Hepatic stellate cell (primary cell): Measurements from ENCODE around the gene FIGNL1.
"Not testable (repeated sequence)": the region's sequence is repeated elsewhere in the genome, so short reads cannot be mapped to it uniquely, and the experiment has no call there.

Source experiments
- DNase-seq: peaks from one replicate; pipeline ENCODE4 v3.0.0; 2011; ENCODE audit warnings: low spot score

Gene FIGNL1

DNA sequence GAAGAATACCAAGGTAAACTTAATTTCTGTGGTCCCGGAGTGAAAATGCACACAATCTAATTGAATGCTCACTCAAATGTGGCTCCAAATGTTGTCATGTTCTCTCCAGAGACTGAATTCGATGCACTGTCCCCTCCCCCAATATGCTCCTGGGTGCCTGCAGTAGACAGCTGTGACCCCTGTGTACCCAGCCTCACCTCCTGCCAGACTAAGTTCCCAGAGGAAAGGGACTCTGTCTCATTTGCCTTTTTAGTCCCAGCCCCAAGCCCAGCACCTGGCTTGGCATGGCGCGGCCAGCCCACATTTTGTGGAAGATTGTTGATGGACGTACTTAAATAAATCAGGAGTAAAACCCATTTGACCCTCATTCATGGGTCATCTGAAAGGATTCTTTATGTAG lies 21.8 kb upstream of the FIGNL1 start:
- DNase-seq = no peak

DNA sequence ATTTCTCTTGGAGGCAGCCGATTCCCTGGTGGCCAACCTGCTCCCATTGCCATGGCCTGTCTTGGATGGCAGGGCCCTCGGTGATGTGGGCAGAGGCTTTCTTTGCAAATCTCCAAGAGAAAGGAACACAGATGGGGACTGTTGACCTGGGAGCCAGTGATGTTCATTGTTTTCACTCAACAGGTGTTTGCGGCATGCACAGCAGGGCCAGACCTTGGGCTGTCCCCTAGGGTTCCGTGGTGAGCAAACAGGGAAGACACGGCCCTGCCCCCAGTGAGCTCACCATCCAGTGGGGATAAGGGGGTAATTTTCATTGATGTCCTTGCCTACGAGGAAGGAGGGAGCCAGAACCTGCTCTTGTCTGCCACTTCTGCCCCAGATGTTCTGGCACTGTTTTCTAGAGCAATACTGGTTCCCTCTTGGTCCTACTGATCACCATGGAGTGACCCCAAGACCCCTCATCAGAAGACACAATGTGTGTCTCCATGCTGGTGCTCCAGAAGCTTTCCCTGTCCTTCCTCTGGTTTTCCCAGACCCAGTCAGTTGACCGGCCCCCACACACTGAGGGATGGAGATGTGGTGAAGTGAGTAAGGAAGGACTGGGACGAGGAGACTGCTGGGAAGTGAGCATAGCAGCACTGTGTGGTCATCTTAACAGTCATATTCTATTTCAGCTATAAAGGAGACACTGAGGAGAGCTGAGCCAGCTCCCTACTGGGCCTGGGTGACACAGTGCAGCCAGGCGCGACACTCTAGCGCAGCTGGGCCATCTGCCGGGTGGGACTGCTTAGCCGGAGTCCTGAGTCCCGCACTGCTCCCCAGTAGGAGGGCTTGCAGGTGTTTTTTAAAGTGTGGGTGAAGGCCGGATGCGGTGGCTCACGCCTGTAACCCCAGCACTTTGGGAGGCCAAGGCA lies 20.4 kb upstream of the FIGNL1 start:
- DNase-seq = no peak

DNA sequence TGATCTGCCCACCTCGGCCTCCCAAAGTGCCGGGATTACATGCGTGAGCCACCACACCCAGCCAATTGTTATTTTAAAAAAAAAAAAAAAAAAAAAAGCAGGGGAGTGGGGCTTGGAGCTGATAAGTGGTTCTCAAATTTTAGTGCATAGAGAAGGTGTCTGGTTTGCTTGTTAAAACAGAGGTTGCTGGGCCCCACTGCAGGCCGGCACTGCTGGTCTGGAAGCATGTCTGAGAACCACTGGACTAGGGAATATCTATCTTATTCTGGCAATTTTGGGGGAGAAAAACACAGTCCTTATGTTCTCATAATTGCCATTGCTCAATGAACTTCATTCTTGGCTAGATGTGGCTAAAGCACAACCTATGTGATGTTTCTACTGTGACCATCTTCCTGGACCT lies 19.0 kb upstream of the FIGNL1 start:
- DNase-seq = no peak

DNA sequence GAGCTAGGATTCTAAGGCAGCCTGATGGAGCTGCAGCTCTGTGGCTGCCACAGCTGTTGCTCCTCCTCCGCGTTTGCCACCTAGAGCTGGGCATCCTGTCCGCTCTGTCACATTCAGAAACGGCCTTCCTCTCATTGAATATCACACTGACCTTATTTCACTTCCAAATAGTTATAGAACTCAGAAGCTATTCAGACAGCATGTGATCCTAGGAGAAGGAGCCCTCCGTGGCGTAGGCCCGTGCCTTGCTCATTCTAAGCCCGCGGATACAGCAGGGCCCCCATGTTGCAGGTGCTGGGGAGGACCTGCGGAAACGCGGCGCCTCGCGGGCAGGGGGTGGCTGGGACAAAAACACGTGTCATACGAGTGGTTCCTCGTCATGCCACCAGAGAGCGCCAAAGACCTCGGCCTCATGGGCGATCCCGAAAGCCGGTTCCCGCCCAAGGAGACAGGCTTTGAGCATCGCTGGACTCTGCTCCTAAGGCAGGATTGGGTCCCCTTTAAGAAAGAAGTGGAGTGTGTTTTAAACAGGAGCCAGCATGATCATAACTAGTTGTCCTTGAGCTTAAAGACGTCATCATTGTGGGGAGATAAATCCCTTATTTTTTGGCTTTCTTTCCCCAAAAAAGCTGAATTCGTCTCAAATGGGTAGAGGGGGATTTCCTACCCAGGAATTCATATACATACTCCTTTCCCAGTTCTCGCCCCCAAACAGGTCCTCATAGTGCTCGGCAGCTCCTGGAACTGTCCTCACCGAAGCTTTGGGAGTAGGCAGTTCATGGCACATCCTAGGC lies 17.9 kb upstream of the FIGNL1 start:
- DNase-seq = peak; percentile 72

DNA sequence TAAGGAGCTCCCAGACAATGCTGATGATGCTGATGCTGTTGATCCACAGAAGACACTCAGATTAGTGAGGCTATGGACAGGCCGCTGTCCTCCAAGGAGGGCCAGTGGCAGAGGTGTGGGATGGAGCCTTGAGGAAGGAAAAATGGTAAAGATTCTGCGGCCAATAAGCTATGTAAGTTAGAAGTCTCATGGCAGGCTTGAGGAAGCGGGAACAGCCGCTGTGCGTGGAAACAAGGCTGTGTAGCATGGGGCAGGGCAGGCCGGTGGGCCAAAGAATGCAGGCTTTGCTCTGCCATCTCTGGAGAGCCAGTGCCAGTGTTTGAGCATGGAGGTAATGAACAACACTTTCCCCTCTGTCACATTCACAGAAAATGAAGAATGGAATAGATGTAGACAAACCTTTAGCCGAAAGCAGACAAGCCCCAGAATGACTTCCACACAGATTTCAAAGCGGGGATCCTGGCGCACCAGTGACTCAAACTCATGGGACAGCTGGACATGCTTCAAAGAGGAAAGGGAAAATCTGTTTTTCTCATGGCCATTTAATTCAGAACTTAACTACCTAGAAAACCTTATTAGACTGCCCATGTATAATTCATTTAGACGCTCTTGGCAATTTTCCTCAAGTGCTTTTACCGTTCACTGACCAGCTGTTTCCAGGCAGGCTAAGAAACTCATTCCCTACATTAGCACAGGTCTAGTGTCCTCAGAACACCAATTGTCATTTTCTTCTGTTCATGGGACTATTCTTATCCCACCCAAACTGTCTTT lies 16.9 kb upstream of the FIGNL1 start:
- no peak for DNase-seq

DNA sequence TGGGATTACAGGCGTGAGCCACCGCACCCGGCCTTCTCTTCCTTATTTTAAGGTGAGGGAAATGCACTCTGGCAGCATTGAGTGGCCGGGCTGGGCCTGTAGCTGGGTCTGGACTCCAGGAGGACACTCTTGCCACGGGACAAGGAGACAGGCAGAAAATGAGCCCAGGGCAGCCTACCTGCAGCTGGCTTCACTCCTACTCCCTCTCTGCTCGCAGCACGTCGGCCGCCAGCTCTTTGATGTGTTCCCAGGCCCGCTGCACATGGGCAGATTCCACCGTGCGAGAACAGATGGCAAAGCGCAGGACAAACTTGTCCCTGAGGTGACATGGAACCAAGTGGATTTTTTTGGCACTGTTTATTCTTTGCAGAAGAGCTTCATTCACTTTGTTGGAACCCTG lies 12.9 kb upstream of the FIGNL1 start:
- DNase-seq = no peak

DNA sequence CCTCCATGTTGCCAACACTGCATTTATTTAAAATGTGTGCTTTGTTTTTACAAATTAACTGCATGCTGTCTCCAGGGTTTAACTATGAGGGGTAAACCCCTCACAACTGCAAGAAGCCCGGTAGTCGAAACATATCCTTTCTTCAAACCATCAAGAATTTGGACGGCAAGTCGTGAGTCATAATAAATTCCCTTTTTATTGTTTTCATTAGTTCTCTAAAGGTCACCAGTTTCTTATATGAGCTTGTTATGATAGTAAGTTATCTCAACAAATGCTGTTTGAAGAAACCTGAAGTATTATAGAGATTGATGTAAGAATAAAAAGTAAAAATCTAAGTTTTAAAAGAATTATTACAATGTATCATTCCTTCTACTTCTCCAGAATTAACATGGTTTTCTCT lies 12.2 kb upstream of the FIGNL1 start:
- DNase-seq = no peak

DNA sequence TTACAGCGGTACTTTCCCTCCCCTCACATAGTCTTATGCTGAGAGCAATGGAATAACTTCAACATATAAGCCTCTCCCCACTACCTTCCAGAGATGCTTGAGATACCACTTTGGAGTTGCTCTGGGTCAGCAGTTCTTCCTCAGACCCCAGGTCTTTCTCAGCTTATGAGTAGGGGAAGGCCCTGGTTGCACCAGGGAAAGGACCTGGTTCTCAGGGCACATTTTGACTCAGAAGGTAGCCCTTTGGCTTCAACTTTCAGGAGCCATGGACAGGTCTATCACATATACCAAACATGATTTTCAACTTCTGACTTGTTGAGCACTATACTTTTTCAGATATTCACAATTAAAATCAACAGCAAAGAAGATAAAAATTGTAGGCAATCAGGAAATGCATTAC lies 11.5 kb upstream of the FIGNL1 start:
- no peak for DNase-seq

DNA sequence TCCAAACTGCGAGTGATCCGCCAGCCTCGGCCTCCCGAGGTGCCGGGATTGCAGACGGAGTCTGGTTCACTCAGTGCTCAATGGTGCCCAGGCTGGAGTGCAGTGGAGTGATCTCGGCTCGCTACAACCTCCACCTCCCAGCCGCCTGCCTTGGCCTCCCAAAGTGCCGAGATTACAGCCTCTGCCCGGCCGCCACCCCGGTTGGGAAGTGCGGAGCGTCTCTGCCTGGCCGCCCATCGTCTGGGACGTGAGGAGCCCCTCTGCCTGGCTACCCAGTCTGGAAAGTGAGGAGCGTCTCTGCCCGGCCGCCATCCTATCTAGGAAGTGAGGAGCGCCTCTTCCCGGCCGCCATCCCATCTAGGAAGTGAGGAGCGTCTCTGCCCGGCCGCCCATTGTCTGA lies 9.0 kb upstream of the FIGNL1 start:
- not testable (repeated sequence) for DNase-seq

DNA sequence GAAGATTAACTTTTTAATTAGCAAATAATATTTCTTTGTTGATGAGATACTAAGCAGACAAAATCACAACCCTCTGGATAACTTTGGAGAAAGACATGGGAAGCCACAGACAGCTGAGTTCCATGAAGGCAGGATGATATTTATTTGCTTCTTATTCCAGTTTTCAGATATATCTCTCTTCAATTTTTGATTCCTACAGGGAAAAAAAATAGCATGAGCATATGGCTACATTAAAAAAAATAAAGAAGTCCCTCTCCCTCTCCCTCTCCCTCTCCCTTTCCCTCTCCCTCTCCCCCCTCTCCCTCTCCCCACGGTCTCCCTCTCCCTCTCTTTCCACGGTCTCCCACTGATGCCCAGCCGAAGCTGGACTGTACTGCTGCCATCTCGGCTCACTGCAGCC lies 8.5 kb upstream of the FIGNL1 start:
- DNase-seq = not testable (repeated sequence)

DNA sequence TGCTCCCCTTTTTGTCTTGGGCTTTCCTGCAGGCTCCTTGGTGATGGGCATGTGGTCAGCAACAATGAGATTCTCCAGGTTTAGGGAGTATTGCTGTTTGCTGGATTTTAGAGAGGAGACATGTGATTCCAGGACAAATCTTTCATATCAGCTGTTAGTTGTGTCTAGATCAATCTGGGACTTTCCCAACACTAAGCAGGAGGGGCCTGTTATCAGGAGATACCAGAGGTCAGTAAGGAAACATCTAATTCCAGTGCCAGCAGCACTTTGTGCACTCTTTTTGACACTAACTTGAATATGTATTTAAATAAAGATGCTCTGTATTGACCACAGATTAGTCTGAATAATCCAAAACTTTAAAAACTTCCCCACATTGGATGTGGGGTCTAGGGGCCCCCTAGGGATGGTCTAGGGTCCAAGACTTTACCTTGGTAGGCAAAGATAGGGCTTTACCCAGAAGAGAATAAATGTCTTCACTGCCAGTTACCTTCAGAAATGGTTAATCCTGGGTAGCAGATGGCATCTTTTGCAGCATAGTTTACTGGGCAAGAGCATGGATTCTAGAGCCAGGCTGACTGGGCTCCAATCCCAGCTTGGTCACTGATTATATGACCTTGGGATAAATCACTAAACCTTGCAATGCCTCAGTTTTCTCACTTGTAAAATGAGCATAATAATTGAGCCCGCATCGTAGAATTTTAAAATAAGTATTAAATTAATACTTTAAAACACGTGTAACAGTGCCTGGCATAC lies 6.4 kb upstream of the FIGNL1 start:
- DNase-seq = no peak

DNA sequence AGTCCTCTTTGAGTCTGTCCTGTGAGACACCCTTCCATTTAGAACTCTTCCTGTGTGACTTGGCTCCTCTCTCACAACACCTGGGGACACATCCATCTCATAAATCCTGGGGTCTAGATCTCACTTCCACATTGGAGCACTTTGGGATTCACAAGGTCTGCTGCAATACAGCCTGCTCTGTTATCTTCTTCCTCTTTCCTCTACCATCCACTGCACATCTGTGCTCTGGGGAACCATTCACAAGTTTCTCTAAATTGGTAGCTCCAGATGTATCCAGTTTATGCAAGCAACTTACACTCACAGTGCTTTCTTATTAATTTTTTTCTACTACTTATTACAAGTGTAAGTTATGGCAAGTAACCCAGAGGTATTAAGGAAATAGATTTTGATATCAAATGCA lies 5.5 kb upstream of the FIGNL1 start:
- no peak for DNase-seq

DNA sequence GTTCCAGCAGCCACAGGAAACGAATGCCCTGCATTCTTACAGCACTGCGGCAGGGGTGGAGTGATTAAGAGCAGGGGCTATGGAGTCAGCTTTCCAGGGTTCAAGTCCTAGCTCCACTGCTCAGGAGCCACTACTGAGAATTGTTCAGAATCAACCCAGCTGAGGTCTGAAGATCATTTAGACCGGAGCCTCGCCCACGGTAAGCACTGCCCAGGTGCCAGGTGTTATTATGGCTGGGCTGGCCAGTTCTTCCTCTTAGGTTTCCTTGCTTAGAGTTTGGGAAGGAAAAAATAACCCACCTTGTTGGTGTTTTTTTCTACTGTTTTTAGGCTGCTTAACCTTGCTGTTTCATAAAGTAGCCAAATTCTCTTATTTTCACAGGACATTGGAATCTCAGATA lies 4.8 kb upstream of the FIGNL1 start:
- no peak for DNase-seq

DNA sequence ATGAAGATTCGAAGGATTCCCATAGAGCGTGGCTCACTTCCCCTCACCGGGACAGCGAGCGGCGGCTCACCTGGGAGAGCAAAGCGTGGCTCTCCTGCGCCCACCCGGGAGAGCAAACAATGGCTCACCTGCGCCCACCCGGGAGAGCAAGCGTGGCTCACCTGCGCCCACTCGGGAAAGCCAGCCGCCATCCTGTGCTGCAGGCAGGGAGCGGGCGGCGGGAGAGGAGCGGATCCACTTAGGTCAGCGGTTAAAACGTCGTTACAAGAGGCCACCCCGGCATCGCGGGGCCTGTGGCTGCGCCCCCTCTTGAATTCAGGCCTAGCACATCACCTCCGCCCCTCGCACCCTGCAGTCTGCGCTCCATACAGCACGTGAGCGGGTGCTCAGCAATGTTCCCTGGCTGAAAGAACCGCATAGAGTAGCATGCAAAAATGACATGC lies 461 bp upstream of the FIGNL1 start:
- DNase-seq = no peak

DNA sequence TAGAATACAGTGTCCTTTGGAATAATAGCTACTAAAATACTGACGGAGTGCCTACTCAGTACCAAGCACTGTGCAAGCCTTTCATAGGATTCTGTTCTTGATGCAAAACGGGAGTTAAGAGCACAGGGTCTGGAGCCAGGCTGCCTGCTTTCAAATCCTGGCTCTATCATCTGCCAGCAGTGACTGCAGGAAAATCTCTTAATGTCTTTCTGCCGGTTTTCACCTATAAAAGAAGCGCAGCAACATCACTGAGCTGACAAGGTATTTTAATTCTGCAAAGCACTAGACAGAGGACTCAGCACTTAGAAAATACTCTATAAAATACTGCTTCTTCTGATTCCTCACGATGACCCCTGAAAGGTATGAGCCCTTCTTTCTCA lies 659 bp downstream of the FIGNL1 start:
- DNase-seq = no peak

DNA sequence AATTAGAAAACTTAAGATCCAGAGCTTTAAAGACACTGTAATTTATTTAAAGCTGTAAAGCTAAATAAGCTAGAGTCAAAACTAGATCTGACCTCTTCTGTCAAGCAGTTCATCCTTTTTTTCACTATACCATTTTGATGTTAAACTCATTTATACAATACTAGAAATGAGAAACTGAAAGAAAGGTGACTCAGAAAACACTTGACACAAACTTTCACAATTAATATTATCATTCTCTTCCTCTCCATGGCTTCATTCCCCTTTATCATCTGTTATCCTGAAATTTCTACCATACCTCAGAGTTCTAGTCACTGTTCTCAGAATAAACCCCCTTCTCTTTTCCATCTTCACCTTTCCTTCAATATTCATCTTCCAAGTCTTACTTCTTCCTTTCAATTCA lies 1.3 kb downstream of the FIGNL1 start:
- no peak for DNase-seq

DNA sequence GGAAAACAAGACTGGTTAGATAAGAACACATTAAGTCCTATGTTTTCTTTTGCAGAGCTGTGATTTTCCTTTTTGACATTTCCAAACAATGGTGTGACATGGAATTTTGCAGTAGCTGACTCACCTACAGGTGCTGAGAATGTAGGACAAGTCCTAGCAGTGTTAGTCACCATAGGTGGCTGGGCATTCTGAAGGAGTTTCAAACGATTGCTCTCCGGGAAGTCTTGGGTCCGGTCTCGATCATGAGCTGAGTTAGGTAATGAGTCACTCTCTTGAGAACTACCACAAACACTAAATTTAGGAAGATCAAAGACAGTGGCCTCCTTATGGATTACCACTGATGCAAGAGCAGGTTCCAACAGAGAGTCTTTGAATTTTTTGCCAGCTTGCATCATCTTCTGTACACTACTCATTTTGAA lies 3.6 kb downstream of the FIGNL1 start:
- no peak for DNase-seq

DNA sequence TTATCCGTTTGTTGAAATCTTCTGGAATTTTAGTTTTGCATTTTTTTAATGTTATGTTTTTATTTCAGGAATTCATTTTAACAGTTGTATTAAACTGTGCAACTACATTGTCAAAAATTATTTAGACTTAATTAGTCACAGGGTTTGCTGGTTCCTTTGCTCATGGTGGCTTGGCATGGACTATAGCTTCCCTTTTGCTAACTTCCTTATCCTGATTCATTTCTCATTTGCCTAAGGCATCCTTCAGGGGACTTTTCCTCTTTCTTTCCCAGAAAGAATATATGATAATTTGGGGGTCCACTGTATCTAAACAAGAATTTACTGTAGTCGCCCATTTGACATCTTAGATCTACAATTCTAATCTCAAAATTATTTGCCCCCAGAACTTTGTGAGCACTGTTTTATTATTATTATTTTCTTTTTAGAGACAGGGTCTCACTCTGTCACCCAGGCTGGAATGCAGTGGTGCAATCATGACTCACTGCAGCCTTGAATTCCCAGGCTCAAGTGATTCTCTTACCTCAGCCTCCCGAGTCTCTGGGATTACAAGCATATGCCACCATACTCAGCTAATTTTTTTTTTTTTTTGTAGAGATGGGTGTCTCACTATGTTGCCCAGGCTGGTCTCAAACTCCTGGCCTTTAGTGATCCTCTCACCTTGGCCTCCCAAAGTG lies 13.9 kb downstream of the FIGNL1 start:
- DNase-seq = peak; percentile 38

DNA sequence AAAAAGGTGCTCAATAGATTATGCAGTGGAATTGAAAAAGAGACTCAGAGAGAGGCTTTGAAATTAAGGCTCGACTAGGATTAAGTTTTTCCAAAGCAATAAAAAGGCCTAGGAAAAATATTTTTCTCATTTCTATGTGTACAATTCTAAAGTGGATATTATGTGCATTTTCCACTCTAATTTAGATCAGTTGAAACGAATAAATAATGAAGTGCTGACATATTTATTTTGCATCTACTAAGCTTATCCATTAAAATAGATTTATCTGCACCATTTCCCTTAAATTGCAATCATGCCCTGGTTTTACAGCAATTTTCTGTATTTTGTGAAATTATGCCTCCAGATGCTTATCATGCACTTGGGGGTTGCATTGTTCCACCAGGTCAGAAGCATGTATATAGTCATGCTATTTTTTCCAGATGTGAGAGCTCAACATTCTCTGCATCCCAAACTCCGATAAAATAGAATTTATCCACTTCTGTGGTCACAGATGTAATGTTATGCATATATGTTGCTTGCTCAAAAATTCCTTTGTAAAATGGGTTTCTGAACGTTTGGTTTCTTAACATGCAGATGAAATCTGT lies 18.3 kb downstream of the FIGNL1 start:
- DNase-seq = no peak

DNA sequence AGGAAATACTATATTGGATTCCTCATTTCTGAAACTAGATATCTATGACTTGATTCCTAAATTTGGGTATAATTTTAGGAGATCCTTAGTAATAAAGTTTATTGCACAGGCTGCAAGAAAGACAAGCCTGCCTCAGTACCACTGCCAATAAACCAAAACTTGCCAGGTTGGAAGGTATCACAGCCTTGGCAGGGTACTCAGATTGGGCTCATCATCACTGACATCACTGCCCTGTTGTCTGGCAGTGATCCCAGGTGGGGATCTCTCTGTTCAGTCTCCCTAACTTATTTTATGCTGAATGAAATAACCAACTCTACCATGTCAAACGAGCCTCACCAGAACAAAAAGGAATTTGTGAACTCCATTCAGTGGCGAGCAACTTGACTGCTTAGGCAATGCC lies 18.8 kb downstream of the FIGNL1 start:
- DNase-seq = no peak

DNA sequence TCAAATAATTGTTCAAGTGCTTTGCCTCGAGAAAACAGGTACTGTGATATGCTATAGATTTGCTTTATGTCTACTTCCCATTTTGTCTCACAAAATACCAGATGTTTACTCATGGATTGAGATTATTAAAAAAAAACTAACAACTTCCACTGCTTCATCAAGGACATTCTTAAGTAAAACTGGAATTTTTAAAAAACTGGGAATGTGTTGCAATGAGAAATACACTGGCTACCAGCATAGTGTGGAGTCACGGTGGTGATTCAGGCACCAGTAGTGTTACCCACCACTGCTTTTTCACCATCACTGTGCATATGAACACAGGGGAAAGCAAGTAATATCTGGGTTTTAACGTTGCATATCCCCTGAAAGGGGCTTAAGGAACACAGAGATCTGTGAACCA lies 21.2 kb downstream of the FIGNL1 start:
- no peak for DNase-seq
